ENCODE measurements around the gene SS18L1.

DNA sequence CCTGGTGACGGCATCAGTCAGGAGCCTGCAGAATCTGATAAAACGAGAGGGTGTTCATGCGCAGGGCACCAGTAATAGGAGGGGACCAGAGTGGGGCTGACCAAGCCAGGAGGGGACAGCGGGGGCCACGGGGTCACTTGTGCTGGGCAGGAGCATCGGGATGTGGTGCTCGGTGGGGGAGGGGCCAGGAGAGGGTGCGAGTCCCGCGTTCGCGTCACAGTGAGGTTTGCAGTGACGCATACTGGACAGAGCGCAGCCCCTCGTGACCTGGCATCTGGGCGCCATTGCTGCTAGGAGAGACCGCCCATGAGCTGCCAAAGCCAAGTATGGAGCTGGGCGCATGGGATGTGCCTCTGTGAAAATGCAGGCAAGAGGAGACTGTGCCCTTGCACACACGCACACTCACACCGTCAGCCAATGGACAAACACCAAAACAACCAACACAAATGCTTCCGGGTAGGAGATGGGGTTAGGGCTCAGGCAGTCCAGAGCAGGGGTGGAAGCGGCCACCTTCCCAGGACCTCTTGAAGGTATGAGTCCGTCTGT is 25.4 kb downstream of the SS18L1 start:
- TF ChIP-seq, protein P1, sequence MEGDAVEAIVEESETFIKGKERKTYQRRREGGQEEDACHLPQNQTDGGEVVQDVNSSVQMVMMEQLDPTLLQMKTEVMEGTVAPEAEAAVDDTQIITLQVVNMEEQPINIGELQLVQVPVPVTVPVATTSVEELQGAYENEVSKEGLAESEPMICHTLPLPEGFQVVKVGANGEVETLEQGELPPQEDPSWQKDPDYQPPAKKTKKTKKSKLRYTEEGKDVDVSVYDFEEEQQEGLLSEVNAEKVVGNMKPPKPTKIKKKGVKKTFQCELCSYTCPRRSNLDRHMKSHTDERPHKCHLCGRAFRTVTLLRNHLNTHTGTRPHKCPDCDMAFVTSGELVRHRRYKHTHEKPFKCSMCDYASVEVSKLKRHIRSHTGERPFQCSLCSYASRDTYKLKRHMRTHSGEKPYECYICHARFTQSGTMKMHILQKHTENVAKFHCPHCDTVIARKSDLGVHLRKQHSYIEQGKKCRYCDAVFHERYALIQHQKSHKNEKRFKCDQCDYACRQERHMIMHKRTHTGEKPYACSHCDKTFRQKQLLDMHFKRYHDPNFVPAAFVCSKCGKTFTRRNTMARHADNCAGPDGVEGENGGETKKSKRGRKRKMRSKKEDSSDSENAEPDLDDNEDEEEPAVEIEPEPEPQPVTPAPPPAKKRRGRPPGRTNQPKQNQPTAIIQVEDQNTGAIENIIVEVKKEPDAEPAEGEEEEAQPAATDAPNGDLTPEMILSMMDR (conservative IDR thresholded peaks at IDR 0.05): no peak
- TF ChIP-seq EZH2 (IDR thresholded peaks at IDR 0.05; ENCODE audit: low read depth): no peak
